Activated naive CD4-positive, alpha-beta T cell treated with anti-CD3 and anti-CD28 coated beads for 36 hours (primary cell): ENCODE data around the gene YIF1A. TPM values are rescaled to one million over a fixed set of nuclear protein-coding genes. Genes with fewer than 3 reads are reported as not detected.

ENCODE experiments used
- CTCF ChIA-PET: fragments of 350-600 bp; sonication (Branson Sonifier 250); formaldehyde crosslinking; loops from one replicate; lab custom pipeline; 2021; ENCODE audit warnings: antibody characterized with exemption; lab: Charles Lee
- DNase-seq: peaks from one replicate; pipeline ENCODE4 v3.0.0-alpha.2; 2020
- H3K27ac Mint-ChIP-seq: one replicate; pipeline ENCODE4 v1.8.0; 2021; ENCODE audit warnings: mild to moderate bottlenecking, mixed read lengths
- H3K27me3 Mint-ChIP-seq: one replicate; pipeline ENCODE4 v1.8.0; 2021; ENCODE audit warnings: low read depth, mixed read lengths
- H3K36me3 Mint-ChIP-seq: one replicate; pipeline ENCODE4 v1.8.0; 2021; ENCODE audit warnings: low read depth, mixed read lengths
- H3K4me1 Mint-ChIP-seq: one replicate; pipeline ENCODE4 v1.8.0; 2021; ENCODE audit warnings: low read depth, mixed read lengths
- H3K4me3 Mint-ChIP-seq: one replicate; pipeline ENCODE4 v1.8.0; 2021; ENCODE audit warnings: mild to moderate bottlenecking, moderate library complexity, mixed read lengths
- H3K9me3 Mint-ChIP-seq: one replicate; pipeline ENCODE4 v1.8.0; 2021; ENCODE audit warnings: mixed read lengths
- intact Hi-C: fragments of 100-400 bp; cut with micrococcal nuclease; formaldehyde crosslinking; loops from one replicate; pipeline ENCODE4 v1.15.1; 2023
- total RNA-seq, 2 experiments: library from RNA; stranded (reverse); gene quantifications; one replicate each; pipeline ENCODE4 v1.2.3, GENCODE V29; 2021

The YIF1A gene
- total RNA-seq, 2 experiments from 2014 or later: 45.9 to 49.7 TPM

- no peak for DNase-seq
- CTCF ChIA-PET: interaction anchor here (1.1 kb wide), 1 partner anchor 17 kb away, joined by 4 read pairs; no protein-coding TSS in a partner anchor
- no peaks in the 10 kb centered on the region for H3K4me1 Mint-ChIP-seq
- H3K27ac Mint-ChIP-seq: no peak overlapping the region
- intact Hi-C loops: no loop called here
- no peaks in the 10 kb centered on the region for H3K9me3 Mint-ChIP-seq
- no peaks in the 10 kb centered on the region for H3K36me3 Mint-ChIP-seq
- H3K27me3 Mint-ChIP-seq: no peaks in the 10 kb centered on the region
- no peak overlapping the region for H3K4me3 Mint-ChIP-seq
Measured at GRCh38 chr11:66299186-66299585, 10.2 kb upstream of the YIF1A start.

- Mint-ChIP-seq H3K27ac (no peak overlapping the region), H3K4me1 (peaks cover 3% of the 10 kb centered on the region), H3K36me3 (no peaks in the 10 kb centered on the region), H3K9me3 (no peaks in the 10 kb centered on the region), H3K27me3 (peaks cover 11% of the 10 kb centered on the region), H3K4me3 (no peak overlapping the region)
- intact Hi-C loops: no loop called here
- no peak for DNase-seq
- CTCF ChIA-PET: interaction anchor here (1.1 to 1.4 kb wide), 3 partner anchors 8 to 89 kb away, joined by 3 to 4 read pairs (median 3); partner anchors contain the start of gene YIF1A
Measured at GRCh38 chr11:66297610-66298009, 8.7 kb upstream of the YIF1A start.

GRCh38 chr11:66294626-66295620, 6.0 kb upstream of the YIF1A start:
- CTCF ChIA-PET: interaction anchor here (1.2 to 1.5 kb wide), 2 partner anchors 17 kb away, joined by 3 read pairs; no protein-coding TSS in a partner anchor
- H3K27ac Mint-ChIP-seq: no peak overlapping the region

GRCh38 chr11:66293777-66294625, 5.1 kb upstream of the YIF1A start:
- no peak overlapping the region for H3K4me3 Mint-ChIP-seq
- peaks cover 18% of the 10 kb centered on the region for H3K27me3 Mint-ChIP-seq
- peaks cover 23% of the 10 kb centered on the region for H3K4me1 Mint-ChIP-seq
- no peak overlapping the region for H3K27ac Mint-ChIP-seq
- DNase-seq: no peak
- H3K9me3 Mint-ChIP-seq: no peaks in the 10 kb centered on the region
- intact Hi-C loops: no loop called here
- CTCF ChIA-PET: interaction anchor here (1.2 kb wide), 1 partner anchor 18 kb away, joined by 3 read pairs; no protein-coding TSS in a partner anchor
- H3K36me3 Mint-ChIP-seq: no peaks in the 10 kb centered on the region

More at GRCh38 chr11:66294626-66295620, 6.0 kb upstream of the YIF1A start:
- no peaks in the 10 kb centered on the region for H3K36me3 Mint-ChIP-seq
- H3K4me3 Mint-ChIP-seq: no peak overlapping the region
- DNase-seq: no peak
- peaks cover 18% of the 10 kb centered on the region for H3K27me3 Mint-ChIP-seq
- intact Hi-C loops: no loop called here
- no peaks in the 10 kb centered on the region for H3K9me3 Mint-ChIP-seq
- peaks cover 15% of the 10 kb centered on the region for H3K4me1 Mint-ChIP-seq

- peaks cover 24% of the 10 kb centered on the region for H3K4me1 Mint-ChIP-seq
- no peak overlapping the region for H3K27ac Mint-ChIP-seq
- no peak for DNase-seq
- CTCF ChIA-PET: interaction anchor here (1.2 kb wide), 1 partner anchor 18 kb away, joined by 3 read pairs; no protein-coding TSS in a partner anchor
- intact Hi-C loops: no loop called here
- H3K36me3 Mint-ChIP-seq: no peaks in the 10 kb centered on the region
- H3K27me3 Mint-ChIP-seq: peaks cover 18% of the 10 kb centered on the region
- no peak overlapping the region for H3K4me3 Mint-ChIP-seq
- no peaks in the 10 kb centered on the region for H3K9me3 Mint-ChIP-seq
Measured at GRCh38 chr11:66293352-66293751, 4.4 kb upstream of the YIF1A start.

GRCh38 chr11:66292543-66293332, 3.8 kb upstream of the YIF1A start:
- CTCF ChIA-PET: no interaction called here
- no peak overlapping the region for H3K27ac Mint-ChIP-seq
- DNase-seq: no peak
- H3K36me3 Mint-ChIP-seq: no peaks in the 10 kb centered on the region
- peaks cover 29% of the 10 kb centered on the region for H3K4me1 Mint-ChIP-seq
- intact Hi-C loops: no loop called here
- no peaks in the 10 kb centered on the region for H3K9me3 Mint-ChIP-seq
- H3K27me3 Mint-ChIP-seq: peaks cover 18% of the 10 kb centered on the region
- peak overlapping the region; percentile 40 for H3K4me3 Mint-ChIP-seq

GRCh38 chr11:66291706-66292542, 3.0 kb upstream of the YIF1A start, which contains the start of gene TMEM151A:
Gene TMEM151A, plus strand, starts transcription at chr11:66291894. Its CDS starts 120 bp downstream, at chr11:66292014.
- DNase-seq: no peak
- no peaks in the 10 kb centered on the region for H3K9me3 Mint-ChIP-seq
- peaks cover 33% of the 10 kb centered on the region for H3K4me1 Mint-ChIP-seq
- CTCF ChIA-PET: interaction anchor here (1.0 kb wide), 1 partner anchor 20 kb away, joined by 3 read pairs; no protein-coding TSS in a partner anchor
- peak within 1 kb of the TSS; percentile 40 for H3K4me3 Mint-ChIP-seq
- no peak within 1 kb of the TSS for H3K27ac Mint-ChIP-seq
- intact Hi-C loops: no loop called here
- no peaks in the 10 kb centered on the region for H3K36me3 Mint-ChIP-seq
- peaks cover 18% of the 10 kb centered on the region for H3K27me3 Mint-ChIP-seq

- CTCF ChIA-PET: interaction anchor here (1.0 kb wide), 1 partner anchor 20 kb away, joined by 3 read pairs; no protein-coding TSS in a partner anchor
- no peak overlapping the region for H3K4me3 Mint-ChIP-seq
- H3K9me3 Mint-ChIP-seq: no peaks in the 10 kb centered on the region
- no peak for DNase-seq
- no peaks in the 10 kb centered on the region for H3K36me3 Mint-ChIP-seq
- H3K4me1 Mint-ChIP-seq: peaks cover 35% of the 10 kb centered on the region
- intact Hi-C loops: no loop called here
- peaks cover 18% of the 10 kb centered on the region for H3K27me3 Mint-ChIP-seq
- H3K27ac Mint-ChIP-seq: no peak overlapping the region
Measured at GRCh38 chr11:66291303-66291705, 2.4 kb upstream of the YIF1A start.

- intact Hi-C loops: no loop called here
- CTCF ChIA-PET: no interaction called here
- H3K4me1 Mint-ChIP-seq: peaks cover 35% of the 10 kb centered on the region
- peaks cover 18% of the 10 kb centered on the region for H3K27me3 Mint-ChIP-seq
- H3K4me3 Mint-ChIP-seq: peak overlapping the region; percentile 81
- DNase-seq: no peak
- no peak overlapping the region for H3K27ac Mint-ChIP-seq
- no peaks in the 10 kb centered on the region for H3K36me3 Mint-ChIP-seq
- H3K9me3 Mint-ChIP-seq: no peaks in the 10 kb centered on the region
Measured at GRCh38 chr11:66290330-66290621, 1.3 kb upstream of the YIF1A start.

GRCh38 chr11:66289548-66290329, 796 bp upstream of the YIF1A start:
- Mint-ChIP-seq H3K36me3 (no peaks in the 10 kb centered on the region), H3K27me3 (peaks cover 18% of the 10 kb centered on the region), H3K4me1 (peaks cover 35% of the 10 kb centered on the region), H3K4me3 (peak overlapping the region; percentile 81), H3K9me3 (no peaks in the 10 kb centered on the region), H3K27ac (peak overlapping the region; percentile 65)
- CTCF ChIA-PET: interaction anchor here (0.8 to 1.6 kb wide), 5 partner anchors 8 to 405 kb away, joined by 3 to 7 read pairs (median 3); no protein-coding TSS in a partner anchor
- intact Hi-C loops: loop anchor here (1.0 to 2.0 kb wide), 6 partner anchors 21 to 191 kb away; partner anchors contain the start of genes BRMS1, DPP3, NPAS4 and RAB1B
- DNase-seq: peak; percentile 87
